Heart right ventricle (tissue), 16 donors: ENCODE measurements around the gene TERC. TPM values are rescaled to one million over a fixed set of nuclear protein-coding genes. Genes with fewer than 3 reads are reported as not detected.

Source experiments
- ATAC-seq, 8 donors: fragments of 200-7000 bp; cut with Tn5 transposase; one replicate each; pipeline ENCODE4 v1.9.1; 2020; ENCODE audit warnings: mild to moderate bottlenecking in 8 of 8, moderate library complexity in 8 of 8, moderate number of reproducible peaks in 1 of 8
- DNase-seq, 2 donors: peaks; one replicate each; pipeline ENCODE4 v3.0.0-alpha.2; 2020
- H3K27ac ChIP-seq, 10 donors: fragments of 200-600 bp; sonication (generic) in 2 of 10; one replicate each; pipeline versions ENCODE4 v1.5.0 to v1.8.0; 2020 to 2022; ENCODE audit warnings: mild to moderate bottlenecking in 3 of 10
- H3K27me3 ChIP-seq, 7 donors: fragments of 200-600 bp; one replicate each; pipeline ENCODE4 v1.8.0; 2021 to 2022; ENCODE audit warnings: mild to moderate bottlenecking in 2 of 7
- H3K36me3 ChIP-seq, 9 donors: fragments of 200-600 bp; sonication (generic) in 1 of 9; one replicate each; pipeline versions ENCODE4 v1.5.0 to v1.8.0; 2020 to 2022; ENCODE audit warnings: mild to moderate bottlenecking in 2 of 9
- H3K4me1 ChIP-seq, 9 donors: fragments of 200-600 bp; sonication (generic) in 1 of 9; one replicate each; pipeline versions ENCODE4 v1.5.0 to v1.8.0; 2020 to 2022; ENCODE audit warnings: mild to moderate bottlenecking in 4 of 9
- H3K4me3 ChIP-seq, 10 donors: fragments of 200-600 bp; sonication (generic) in 2 of 10; one replicate each; pipeline versions ENCODE4 v1.5.0 to v1.8.0; 2020 to 2022; ENCODE audit warnings: mild to moderate bottlenecking in 7 of 10, moderate library complexity in 2 of 10
- H3K9me3 ChIP-seq, 11 donors: fragments of 200-600 bp in 10 of 11; sonication (generic) in 2 of 11; one replicate each; pipeline versions ENCODE4 v1.5.0 to v1.8.0; 2013 to 2022; ENCODE audit warnings: mild to moderate bottlenecking in 2 of 11, control low read depth in 1 of 11, moderate library complexity in 1 of 11
- CTCF ChIP-seq, 9 donors: fragments of 200-600 bp; sonication (generic) in 2 of 9; IDR thresholded peaks; one replicate each; pipeline versions ENCODE4 v1.5.0 to v1.8.0; 2021 to 2022; ENCODE audit warnings: antibody characterized with exemption in 9 of 9, mild to moderate bottlenecking in 5 of 9, moderate library complexity in 1 of 9
- WGBS, 2 donors: extraction: QIAGEN DNeasy Blood & Tissue Kit; methylation state at CpG; one replicate each; pipeline ENCODE4 v1.1.7; 2013; ENCODE audit warnings: inconsistent platforms in 1 of 2; 5-methylcytosine and 5-hydroxymethylcytosine counted together
- intact Hi-C, 10 donors: fragments of 100-400 bp; cut with DNase I; formaldehyde crosslinking; loops; one replicate each; pipeline versions ENCODE4 v1.11.1 to v1.14.2; 2022
- polyA plus RNA-seq, 2 donors: library from polyadenylated mRNA; stranded (reverse); fragments of 200-250 nt; gene quantifications; one replicate each; pipeline ENCODE4 v1.2.3, GENCODE V29; 2013
- total RNA-seq, 10 donors: library from RNA; stranded (reverse); fragmentation: NEBNext Ultra II Directional in 3 of 10; extraction: Animal tissue kit (Norgen Biotek cat#: 25700) in 3 of 10; gene quantifications; one replicate each; pipeline versions ENCODE4 v1.2.1 to v1.2.4, GENCODE V29; 2021 to 2023
- donor health status: Arrhythmogenic right ventricular cardiomyopathy.
- donor health status: ischemic (EF 13 %, LVEDD 7.1; RV severe dilation, severe dysfunction).
- donor health status: healthy with polysubstance abuse.
- donor health status: DM: no; HTN: yes; CAD: no.
- donor health status: DM: no; HTN: no; CAD: no.
- donor health status: ischemic (EF 25% LVEDD 6.9; RV normal size, moderate dysfunction).
- donor health status: ischemic (EF 25% LVEDD 5.7; RV mildly dilated, moderate dysfunction).
- donor health status: healthy.
- donor health status: DM: yes; HTN: yes; CAD: no.
- donor health status: Ischemic cardiomyopathy.
- donor health status: ischemic (EF 35%, LVEDD 5.7; RV mildly dilated, moderate dysfunction).
- donor health status: nonischemic (EF 11% LVEDD 7.7; RV severe dilation, severe dysfunction).
- donor health status: DM: yes; HTN: yes; CAD: no.
- donor health status: PGD.
- donor health status: ischemic (EF 29% LVEDD 5.4; RV normal size, mild dysfunction).
- donor health status: nonischemic (EF 23%, LVEDD 6.1; RV moderate dilation, normal function).

The TERC gene
- total and polyA plus RNA-seq, 12 donors, result 0.20 to 5.1 (median 2.6) TPM; not detected in 4

- Histone ChIP-seq H3K27me3 (no peaks in the 10 kb centered on the region), H3K9me3 (no peaks in the 10 kb centered on the region), H3K27ac (no peak overlapping the region), H3K4me1 (peaks cover 0 to 6% (median 0%) of the 10 kb centered on the region in 9 donors), H3K4me3 (no peak overlapping the region), H3K36me3 (peaks cover 0 to 97% (median 50%) of the 10 kb centered on the region in 9 donors)
- 97% methylated on average over 4 of the region's 4 CpGs for WGBS, 2 donors
- no peak for DNase-seq
- intact Hi-C loops, result loop anchor here in 1 of 10 donors (10.0 kb wide), 1 partner anchor 188 kb away; no protein-coding TSS in a partner anchor
- ATAC-seq, result no peak
- TF ChIP-seq CTCF (IDR thresholded peaks at IDR 0.05), result no peak
These were observed 22.3 kb upstream of the TERC start for GRCh38 chr3:169787120-169787519.

GRCh38 chr3:169781209-169781855, 16.5 kb upstream of the TERC start:
- Histone ChIP-seq H3K27ac (no peak overlapping the region), H3K9me3 (no peaks in the 10 kb centered on the region), H3K4me3 (no peak overlapping the region), H3K27me3 (no peaks in the 10 kb centered on the region), H3K4me1 (peaks cover 0 to 21% (median 17%) of the 10 kb centered on the region in 9 donors), H3K36me3 (peaks cover 0 to 100% (median 59%) of the 10 kb centered on the region in 9 donors)
- intact Hi-C loops, result loop anchor here in 1 of 10 donors (10.0 kb wide), 1 partner anchor 193 kb away; no protein-coding TSS in a partner anchor
- ATAC-seq, result peak in 2 of 8 donors; percentile 25 to 41
- 50 to 59% methylated on average over 4 of the region's 4 CpGs for WGBS, 2 donors
- no peak for DNase-seq
- no peak for TF ChIP-seq CTCF (IDR thresholded peaks at IDR 0.05)

GRCh38 chr3:169780742-169781141, 15.9 kb upstream of the TERC start:
- no peaks in the 10 kb centered on the region for H3K27me3 ChIP-seq
- intact Hi-C loops, result loop anchor here in 1 of 10 donors (10.0 kb wide), 1 partner anchor 194 kb away; no protein-coding TSS in a partner anchor
- H3K9me3 ChIP-seq, result no peaks in the 10 kb centered on the region
- no peak for DNase-seq
- TF ChIP-seq CTCF (IDR thresholded peaks at IDR 0.05), result no peak
- 63 to 77% methylated on average over 2 of the region's 2 CpGs for WGBS, 2 donors
- ATAC-seq, result no peak
- peaks cover 0 to 27% (median 23%) of the 10 kb centered on the region in 9 donors for H3K4me1 ChIP-seq
- no peak overlapping the region for H3K27ac ChIP-seq
- no peak overlapping the region for H3K4me3 ChIP-seq
- peaks cover 0 to 100% (median 54%) of the 10 kb centered on the region in 9 donors for H3K36me3 ChIP-seq

- ATAC-seq, result no peak
- Histone ChIP-seq H3K9me3 (no peaks in the 10 kb centered on the region), H3K4me3 (no peak overlapping the region), H3K27me3 (no peaks in the 10 kb centered on the region), H3K36me3 (peaks cover 0 to 87% (median 40%) of the 10 kb centered on the region in 9 donors), H3K4me1 (peaks cover 5 to 46% (median 43%) of the 10 kb centered on the region in 9 donors), H3K27ac (no peak overlapping the region)
- intact Hi-C loops, result loop anchor here in 3 of 10 donors (10.0 kb wide), 3 partner anchors 207 to 1733 kb away; no protein-coding TSS in a partner anchor
- 78 to 95% methylated on average over 4 of the region's 4 CpGs for WGBS, 2 donors
- no peak for DNase-seq
- TF ChIP-seq CTCF (IDR thresholded peaks at IDR 0.05), result no peak
These were observed 13.0 kb upstream of the TERC start for GRCh38 chr3:169777822-169778221.
